GM23338 (cell line): ENCODE measurements around the gene MAGI3. TPM values are rescaled to one million over a fixed set of nuclear protein-coding genes. Genes with fewer than 3 reads are reported as not detected.

Experiments
- ATAC-seq: fragments of 200-7000 bp; cut with Tn5 transposase; 3 replicates; pipeline ENCODE4 v1.9.1; 2020
- DNase-seq: peaks from one replicate; pipeline ENCODE4 v3.0.0-alpha.2; 2015; ENCODE audit warnings: low spot score
- H2AFZ ChIP-seq: fragments of 200-600 bp; sonication (generic); 2 replicates; pipeline ENCODE4 v1.8.0; 2016; ENCODE audit warnings: antibody characterized with exemption, mild to moderate bottlenecking, moderate library complexity
- H3F3A ChIP-seq: fragments of 200-600 bp; sonication (generic); replicated peaks from 2 replicates; pipeline ENCODE4 v1.8.0; 2017; ENCODE audit warnings: antibody characterized with exemption, mixed run types, low read depth
- H3K27ac ChIP-seq: fragments of 200-600 bp; sonication (generic); 2 replicates; pipeline ENCODE4 v1.6.1; 2016; ENCODE audit warnings: low read depth
- H3K27me3 ChIP-seq: fragments of 200-600 bp; sonication (generic); 2 replicates; pipeline ENCODE4 v1.8.0; 2016; ENCODE audit warnings: mild to moderate bottlenecking, mixed run types, moderate library complexity; ENCODE audit not compliant: insufficient read depth
- H3K36me3 ChIP-seq: fragments of 200-600 bp; sonication (generic); 2 replicates; pipeline ENCODE4 v1.8.0; 2016; ENCODE audit warnings: mild to moderate bottlenecking; ENCODE audit not compliant: insufficient read depth
- H3K4me1 ChIP-seq: fragments of 200-600 bp; sonication (generic); 2 replicates; pipeline ENCODE4 v1.8.0; 2016; ENCODE audit warnings: mild to moderate bottlenecking, moderate library complexity; ENCODE audit not compliant: insufficient read depth
- H3K4me2 ChIP-seq: fragments of 200-600 bp; sonication (generic); 2 replicates; pipeline ENCODE4 v1.7.1; 2017; ENCODE audit warnings: mixed run types
- H3K4me3 ChIP-seq: fragments of 200-600 bp; sonication (generic); 2 replicates; pipeline ENCODE4 v1.6.1; 2016; ENCODE audit warnings: mixed run types
- H3K79me2 ChIP-seq: fragments of 200-600 bp; sonication (generic); replicated peaks from 2 replicates; pipeline ENCODE4 v1.8.0; 2017; ENCODE audit warnings: mild to moderate bottlenecking; ENCODE audit not compliant: insufficient read depth
- H3K9me2 ChIP-seq: fragments of 200-600 bp; sonication (generic); 2 replicates; pipeline ENCODE4 v1.8.0; 2017; ENCODE audit not compliant: insufficient read depth
- H4K20me1 ChIP-seq: fragments of 200-600 bp; sonication (generic); replicated peaks from 2 replicates; pipeline ENCODE4 v1.8.0; 2017; ENCODE audit warnings: mild to moderate bottlenecking; ENCODE audit not compliant: insufficient read depth
- H3K27ac Mint-ChIP-seq: 2 replicates; pipeline ENCODE4 v1.8.0; 2020; ENCODE audit warnings: inconsistent platforms, mild to moderate bottlenecking, moderate library complexity, mixed read lengths
- H3K27me3 Mint-ChIP-seq: 3 replicates; pipeline ENCODE4 v1.8.0; 2022; ENCODE audit warnings: low read depth, mild to moderate bottlenecking, moderate library complexity, mixed read lengths, inconsistent platforms; ENCODE audit not compliant: insufficient read depth, poor library complexity
- H3K36me3 Mint-ChIP-seq: 3 replicates; pipeline ENCODE4 v1.8.0; 2021; ENCODE audit warnings: low read depth, mild to moderate bottlenecking, inconsistent platforms, moderate library complexity, mixed read lengths
- H3K4me1 Mint-ChIP-seq: 3 replicates; pipeline ENCODE4 v1.8.0; 2020; ENCODE audit warnings: mild to moderate bottlenecking, inconsistent platforms, mixed read lengths
- H3K4me3 Mint-ChIP-seq: 3 replicates; pipeline ENCODE4 v1.8.0; 2021; ENCODE audit warnings: moderate library complexity, mild to moderate bottlenecking, inconsistent platforms, mixed read lengths
- H3K9me3 Mint-ChIP-seq: 3 replicates; pipeline ENCODE4 v1.8.0; 2020; ENCODE audit warnings: moderate library complexity, mild to moderate bottlenecking, inconsistent platforms, mixed read lengths
- CREB1 ChIP-seq: fragments of 250-450 bp; sonication (Bioruptor Pico); IDR thresholded peaks from 2 replicates; pipeline ENCODE4 v1.5.0; 2020; ENCODE audit warnings: low read depth, mild to moderate bottlenecking, moderate library complexity
- CTCF ChIP-seq, 2 experiments: fragments of 200-600 bp in 1 of 2; sonication (generic) in 1 of 2; conservative IDR thresholded peaks; 2 replicates each; pipeline versions ENCODE4 v1.5.1 to v1.6.1; 2016 to 2017; ENCODE audit warnings: antibody characterized with exemption in 2 of 2, low read depth in 2 of 2, mild to moderate bottlenecking in 2 of 2, moderate library complexity in 1 of 2
- ETS1 ChIP-seq: IDR thresholded peaks from 2 replicates; pipeline ENCODE4 v1.6.1; 2016; ENCODE audit warnings: antibody characterized with exemption
- EZH2 ChIP-seq: fragments of 200-600 bp; sonication (generic); IDR thresholded peaks from one replicate; pipeline ENCODE4 v1.8.0; 2017; ENCODE audit warnings: antibody characterized with exemption, mild to moderate bottlenecking, low read depth; ENCODE audit not compliant: unreplicated experiment
- EZH2phosphoT487 ChIP-seq: fragments of 200-600 bp; sonication (generic); IDR thresholded peaks from one replicate; pipeline ENCODE4 v1.8.1; 2018; ENCODE audit warnings: antibody characterized with exemption; ENCODE audit not compliant: unreplicated experiment
- JUNB ChIP-seq: IDR thresholded peaks from one replicate; pipeline ENCODE4 v1.6.1; 2016; ENCODE audit warnings: antibody characterized with exemption; ENCODE audit not compliant: unreplicated experiment
- NANOG ChIP-seq: IDR thresholded peaks from 2 replicates; pipeline ENCODE4 v1.6.1; 2016; ENCODE audit warnings: antibody characterized with exemption, borderline replicate concordance
- POLR2AphosphoS5 ChIP-seq: IDR thresholded peaks from 2 replicates; pipeline ENCODE4 v1.6.1; 2016; ENCODE audit warnings: antibody characterized with exemption, low read depth
- REST ChIP-seq: IDR thresholded peaks from one replicate; pipeline ENCODE4 v1.6.1; 2018; ENCODE audit warnings: antibody characterized with exemption; ENCODE audit not compliant: unreplicated experiment
- ZNF114 ChIP-seq: fragments of 250-450 bp; sonication (Bioruptor Pico); IDR thresholded peaks from 2 replicates; pipeline ENCODE4 v1.5.0; 2020; ENCODE audit warnings: mild to moderate bottlenecking, moderate library complexity
- ZNF331 ChIP-seq: fragments of 250-450 bp; sonication (Bioruptor Pico); IDR thresholded peaks from 2 replicates; pipeline ENCODE4 v1.5.0; 2020; ENCODE audit warnings: low read depth, mild to moderate bottlenecking, moderate library complexity
- polyA plus RNA-seq: library from polyadenylated mRNA; unstranded; fragments of >200 nt; fragmentation: Nextera tagmentation; extraction: Ambion mirVana; gene quantifications from 2 replicates; pipeline ENCODE4 v1.2.1, GENCODE V29; 2016
- total RNA-seq: library from RNA; depleted of rRNA; stranded (reverse); fragments of >200 nt; shearing (Covaris generic); gene quantifications from 2 replicates; pipeline ENCODE4 v1.2.3, GENCODE V29; 2014

The MAGI3 gene
- total and polyA plus RNA-seq, 2 experiments from 2014 or later: 3.9 to 10.0 TPM

- TF ChIP-seq ETS1 (no peak), ZNF114 (no peak), EZH2phosphoT487 (no peak), REST (no peak), JUNB (no peak), POLR2AphosphoS5 (no peak), EZH2 (no peak)
Observed at GRCh38 chr1:113439277-113439670, 49.0 kb downstream of the MAGI3 start (continued).

- H3K4me3 Mint-ChIP-seq: no peak overlapping the region
- Histone ChIP-seq H3K36me3 (no peaks in the 10 kb centered on the region), H3K27me3 (no peaks in the 10 kb centered on the region), H3K4me1 (no peaks in the 10 kb centered on the region), H3F3A (no peaks in the 10 kb centered on the region), H3K9me2 (no peaks in the 10 kb centered on the region), H2AFZ (no peak overlapping the region), H3K4me2 (no peak overlapping the region), H4K20me1 (no peaks in the 10 kb centered on the region), H3K4me3 (no peak overlapping the region), H3K27ac (no peak overlapping the region), H3K79me2 (no peaks in the 10 kb centered on the region)
- H3K36me3 Mint-ChIP-seq: peaks cover 10% of the 10 kb centered on the region
- H3K27me3 Mint-ChIP-seq: no peaks in the 10 kb centered on the region
- ATAC-seq (no peak), DNase-seq (no peak)
- peaks cover 23% of the 10 kb centered on the region for H3K4me1 Mint-ChIP-seq
- H3K9me3 Mint-ChIP-seq: peaks cover 7% of the 10 kb centered on the region; the same call in 2 of the 3 replicates
- no peak overlapping the region for H3K27ac Mint-ChIP-seq
- no peak for TF ChIP-seq EZH2phosphoT487
- TF ChIP-seq JUNB: no peak
- TF ChIP-seq POLR2AphosphoS5: no peak
- TF ChIP-seq ETS1: no peak
- TF ChIP-seq NANOG: no peak
- TF ChIP-seq EZH2: no peak
- TF ChIP-seq CREB1 (CRISPR knock-in tag): no peak
- no peak for TF ChIP-seq ZNF331
- TF ChIP-seq CTCF (conservative IDR thresholded peaks at IDR 0.05; ENCODE audit: low read depth in 2 of 2): no peak
- TF ChIP-seq ZNF114: no peak
Observed at GRCh38 chr1:113442131-113442530, 51.8 kb downstream of the MAGI3 start.
